HL-60 (cell line): Measurements from ENCODE around the gene CLEC2L.

Experiments used
- SPI1 ChIP-seq: IDR thresholded peaks from 2 replicates; pipeline ENCODE4 v1.6.1; 2012; ENCODE audit warnings: low read depth, mild to moderate bottlenecking, borderline replicate concordance
- TF ChIP-seq, protein P1 (sequence below): IDR thresholded peaks from one replicate; pipeline ENCODE4 v1.5.1; 2011; ENCODE audit warnings: low read length, control low read depth, inconsistent platforms; ENCODE audit not compliant: insufficient read depth
- TF ChIP-seq, protein P2 (sequence below): IDR thresholded peaks from 2 replicates; pipeline ENCODE4 v1.6.1; 2012; ENCODE audit warnings: low read depth; ENCODE audit not compliant: insufficient replicate concordance

DNA sequence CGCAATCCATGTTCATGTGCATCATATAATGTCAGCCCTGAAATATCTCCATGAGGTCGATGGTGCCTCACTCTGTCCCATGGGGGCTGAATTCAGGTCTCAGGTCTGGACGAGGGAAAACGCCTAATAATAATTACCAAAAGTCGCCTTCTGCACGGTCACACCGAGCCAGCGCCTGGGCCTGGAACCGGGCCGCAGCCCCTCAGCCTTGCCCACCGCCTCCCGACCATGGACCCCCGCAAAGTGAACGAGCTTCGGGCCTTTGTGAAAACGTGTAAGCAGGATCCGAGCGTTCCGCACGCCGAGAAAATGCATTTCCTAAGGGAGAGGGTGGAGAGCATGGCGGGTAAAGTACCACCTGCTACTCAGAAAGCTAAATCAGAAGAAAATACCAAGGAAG is 21.3 kb upstream of the CLEC2L start:
- TF ChIP-seq, protein P1, sequence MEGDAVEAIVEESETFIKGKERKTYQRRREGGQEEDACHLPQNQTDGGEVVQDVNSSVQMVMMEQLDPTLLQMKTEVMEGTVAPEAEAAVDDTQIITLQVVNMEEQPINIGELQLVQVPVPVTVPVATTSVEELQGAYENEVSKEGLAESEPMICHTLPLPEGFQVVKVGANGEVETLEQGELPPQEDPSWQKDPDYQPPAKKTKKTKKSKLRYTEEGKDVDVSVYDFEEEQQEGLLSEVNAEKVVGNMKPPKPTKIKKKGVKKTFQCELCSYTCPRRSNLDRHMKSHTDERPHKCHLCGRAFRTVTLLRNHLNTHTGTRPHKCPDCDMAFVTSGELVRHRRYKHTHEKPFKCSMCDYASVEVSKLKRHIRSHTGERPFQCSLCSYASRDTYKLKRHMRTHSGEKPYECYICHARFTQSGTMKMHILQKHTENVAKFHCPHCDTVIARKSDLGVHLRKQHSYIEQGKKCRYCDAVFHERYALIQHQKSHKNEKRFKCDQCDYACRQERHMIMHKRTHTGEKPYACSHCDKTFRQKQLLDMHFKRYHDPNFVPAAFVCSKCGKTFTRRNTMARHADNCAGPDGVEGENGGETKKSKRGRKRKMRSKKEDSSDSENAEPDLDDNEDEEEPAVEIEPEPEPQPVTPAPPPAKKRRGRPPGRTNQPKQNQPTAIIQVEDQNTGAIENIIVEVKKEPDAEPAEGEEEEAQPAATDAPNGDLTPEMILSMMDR = no peak
- TF ChIP-seq, protein P2, sequence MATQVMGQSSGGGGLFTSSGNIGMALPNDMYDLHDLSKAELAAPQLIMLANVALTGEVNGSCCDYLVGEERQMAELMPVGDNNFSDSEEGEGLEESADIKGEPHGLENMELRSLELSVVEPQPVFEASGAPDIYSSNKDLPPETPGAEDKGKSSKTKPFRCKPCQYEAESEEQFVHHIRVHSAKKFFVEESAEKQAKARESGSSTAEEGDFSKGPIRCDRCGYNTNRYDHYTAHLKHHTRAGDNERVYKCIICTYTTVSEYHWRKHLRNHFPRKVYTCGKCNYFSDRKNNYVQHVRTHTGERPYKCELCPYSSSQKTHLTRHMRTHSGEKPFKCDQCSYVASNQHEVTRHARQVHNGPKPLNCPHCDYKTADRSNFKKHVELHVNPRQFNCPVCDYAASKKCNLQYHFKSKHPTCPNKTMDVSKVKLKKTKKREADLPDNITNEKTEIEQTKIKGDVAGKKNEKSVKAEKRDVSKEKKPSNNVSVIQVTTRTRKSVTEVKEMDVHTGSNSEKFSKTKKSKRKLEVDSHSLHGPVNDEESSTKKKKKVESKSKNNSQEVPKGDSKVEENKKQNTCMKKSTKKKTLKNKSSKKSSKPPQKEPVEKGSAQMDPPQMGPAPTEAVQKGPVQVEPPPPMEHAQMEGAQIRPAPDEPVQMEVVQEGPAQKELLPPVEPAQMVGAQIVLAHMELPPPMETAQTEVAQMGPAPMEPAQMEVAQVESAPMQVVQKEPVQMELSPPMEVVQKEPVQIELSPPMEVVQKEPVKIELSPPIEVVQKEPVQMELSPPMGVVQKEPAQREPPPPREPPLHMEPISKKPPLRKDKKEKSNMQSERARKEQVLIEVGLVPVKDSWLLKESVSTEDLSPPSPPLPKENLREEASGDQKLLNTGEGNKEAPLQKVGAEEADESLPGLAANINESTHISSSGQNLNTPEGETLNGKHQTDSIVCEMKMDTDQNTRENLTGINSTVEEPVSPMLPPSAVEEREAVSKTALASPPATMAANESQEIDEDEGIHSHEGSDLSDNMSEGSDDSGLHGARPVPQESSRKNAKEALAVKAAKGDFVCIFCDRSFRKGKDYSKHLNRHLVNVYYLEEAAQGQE = no peak
- TF ChIP-seq SPI1 = no peak
